ENCODE data around the gene NADSYN1.

Gene NADSYN1

DNA sequence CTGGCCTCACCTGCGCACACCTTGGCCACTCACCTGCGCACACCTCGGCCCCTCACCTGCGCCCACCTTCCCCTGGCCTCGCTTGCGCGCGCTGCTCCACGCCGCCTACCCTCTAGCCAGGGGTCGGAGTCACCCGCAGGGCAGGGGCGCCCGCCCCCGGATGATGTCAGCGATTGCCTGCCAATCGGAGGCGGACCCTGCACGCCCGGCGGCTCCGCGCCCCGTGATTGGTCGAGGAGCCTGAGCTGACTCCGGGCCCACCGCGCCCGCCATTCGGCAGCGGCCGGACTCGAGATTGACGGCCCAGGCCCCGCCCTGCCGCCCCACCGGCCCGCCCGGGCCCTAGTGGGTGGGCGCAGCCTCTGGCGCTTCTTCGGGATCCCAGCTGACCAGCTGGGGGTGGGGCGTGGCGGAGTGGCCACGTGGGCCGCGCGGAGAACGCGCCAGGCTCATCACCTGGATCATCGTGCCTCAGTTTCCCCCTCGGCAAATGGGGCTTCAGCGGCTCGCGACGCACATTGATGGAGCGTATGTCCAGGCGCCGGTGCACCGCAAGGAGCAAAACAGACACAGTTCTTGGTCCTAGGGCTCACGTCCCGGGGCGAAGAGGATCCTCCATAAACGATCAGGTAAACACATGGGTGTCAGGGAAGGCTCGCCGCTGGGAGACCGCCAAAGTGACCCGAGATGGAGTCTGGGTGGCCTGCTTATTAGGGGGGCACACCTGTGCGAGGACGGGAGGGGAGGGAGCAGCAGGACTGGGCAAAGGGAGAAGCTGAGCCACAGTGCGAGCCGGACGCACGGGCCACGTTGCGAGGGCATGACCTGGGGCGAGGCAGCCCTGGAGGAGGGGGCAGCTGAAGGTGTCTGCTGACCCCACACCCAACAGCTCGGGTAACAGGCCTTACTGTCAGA is 4.5 kb upstream of the NADSYN1 start, which contains the start of gene DHCR7:
Gene DHCR7, minus strand, starts transcription at position 137 of the 915 bp plus-strand sequence. CDS start 3,441 bp downstream, outside the sequence.
- TF ChIP-seq, protein P1, sequence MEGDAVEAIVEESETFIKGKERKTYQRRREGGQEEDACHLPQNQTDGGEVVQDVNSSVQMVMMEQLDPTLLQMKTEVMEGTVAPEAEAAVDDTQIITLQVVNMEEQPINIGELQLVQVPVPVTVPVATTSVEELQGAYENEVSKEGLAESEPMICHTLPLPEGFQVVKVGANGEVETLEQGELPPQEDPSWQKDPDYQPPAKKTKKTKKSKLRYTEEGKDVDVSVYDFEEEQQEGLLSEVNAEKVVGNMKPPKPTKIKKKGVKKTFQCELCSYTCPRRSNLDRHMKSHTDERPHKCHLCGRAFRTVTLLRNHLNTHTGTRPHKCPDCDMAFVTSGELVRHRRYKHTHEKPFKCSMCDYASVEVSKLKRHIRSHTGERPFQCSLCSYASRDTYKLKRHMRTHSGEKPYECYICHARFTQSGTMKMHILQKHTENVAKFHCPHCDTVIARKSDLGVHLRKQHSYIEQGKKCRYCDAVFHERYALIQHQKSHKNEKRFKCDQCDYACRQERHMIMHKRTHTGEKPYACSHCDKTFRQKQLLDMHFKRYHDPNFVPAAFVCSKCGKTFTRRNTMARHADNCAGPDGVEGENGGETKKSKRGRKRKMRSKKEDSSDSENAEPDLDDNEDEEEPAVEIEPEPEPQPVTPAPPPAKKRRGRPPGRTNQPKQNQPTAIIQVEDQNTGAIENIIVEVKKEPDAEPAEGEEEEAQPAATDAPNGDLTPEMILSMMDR (IDR thresholded peaks at IDR 0.05; ENCODE audit: borderline replicate concordance, control extremely low read depth, extremely low read depth, insufficient read depth, missing control alignments): no peak
- peak; percentile 99 for DNase-seq (ENCODE audit: low spot score)
- in situ Hi-C loops (cut with MboI; ENCODE audit: low sequenced_read_pairs, unreplicated experiment): no loop called here

DNA sequence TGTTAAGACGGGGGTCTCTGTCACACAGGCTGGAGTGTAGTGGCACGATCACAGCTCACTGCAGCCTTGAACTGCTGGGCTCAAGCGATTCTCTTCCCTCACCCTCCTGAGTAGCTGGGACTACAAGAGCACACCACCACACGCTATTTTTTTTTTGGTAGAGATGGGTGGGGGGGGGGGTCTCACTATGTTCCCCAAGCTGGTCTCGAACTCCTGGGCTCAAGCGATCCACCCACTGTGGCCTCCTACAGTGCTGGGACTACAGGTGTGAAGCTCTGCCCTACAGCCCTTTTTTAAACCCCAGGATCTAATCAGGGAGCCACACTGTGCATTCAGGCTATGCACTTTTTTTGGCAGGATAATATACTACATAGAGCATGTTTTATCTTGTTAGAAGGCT is 3.4 kb upstream of the NADSYN1 start:
- in situ Hi-C loops (cut with MboI; ENCODE audit: low sequenced_read_pairs, unreplicated experiment): no loop called here
- DNase-seq (ENCODE audit: low spot score): no peak
- TF ChIP-seq, protein P1 (IDR thresholded peaks at IDR 0.05; ENCODE audit: borderline replicate concordance, control extremely low read depth, extremely low read depth, insufficient read depth, missing control alignments): no peak

DNA sequence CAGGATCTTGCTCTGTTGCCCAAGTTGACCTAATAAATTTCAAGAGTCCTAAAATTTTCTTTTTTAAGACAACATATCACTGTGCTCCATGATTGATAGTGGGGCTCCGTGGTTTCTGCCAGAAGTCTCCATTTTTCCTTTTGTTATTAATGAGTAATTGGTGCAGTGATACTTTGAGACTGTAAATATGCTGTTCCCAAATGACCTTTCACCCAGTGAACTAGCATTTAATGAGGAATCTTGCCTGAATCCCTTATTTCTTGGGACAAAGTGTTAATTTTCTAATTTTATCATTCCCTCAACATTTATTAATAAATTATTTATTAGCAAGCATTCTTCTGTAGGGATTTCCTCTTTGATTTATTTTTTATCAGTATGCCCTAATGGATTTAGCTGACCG is 2.5 kb upstream of the NADSYN1 start:
- in situ Hi-C loops (cut with MboI; ENCODE audit: low sequenced_read_pairs, unreplicated experiment): no loop called here
- TF ChIP-seq, protein P1 (IDR thresholded peaks at IDR 0.05; ENCODE audit: borderline replicate concordance, control extremely low read depth, extremely low read depth, insufficient read depth, missing control alignments): no peak
- DNase-seq (ENCODE audit: low spot score): no peak

DNA sequence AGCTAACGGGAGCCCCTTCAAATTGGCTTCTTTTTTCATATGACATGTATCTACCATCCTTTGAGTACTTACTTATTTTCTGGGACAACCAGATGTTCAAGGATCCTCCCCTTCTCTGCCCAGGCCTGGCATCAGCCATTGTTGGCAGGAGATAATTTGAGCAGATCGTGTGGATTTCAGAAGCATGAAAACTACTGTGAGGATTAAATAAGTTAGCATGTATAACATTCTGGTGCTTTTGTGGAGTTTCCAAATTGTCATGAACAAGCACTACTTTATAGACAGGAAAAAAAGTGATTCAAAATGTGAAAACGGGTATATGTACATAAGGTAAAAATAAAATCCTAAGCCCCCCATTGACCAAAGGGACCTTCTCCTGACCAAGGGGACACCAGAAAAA is 2.1 kb upstream of the NADSYN1 start:
- DNase-seq (ENCODE audit: low spot score): no peak
- TF ChIP-seq, protein P1 (IDR thresholded peaks at IDR 0.05; ENCODE audit: borderline replicate concordance, control extremely low read depth, extremely low read depth, insufficient read depth, missing control alignments): no peak
- in situ Hi-C loops (cut with MboI; ENCODE audit: low sequenced_read_pairs, unreplicated experiment): no loop called here

DNA sequence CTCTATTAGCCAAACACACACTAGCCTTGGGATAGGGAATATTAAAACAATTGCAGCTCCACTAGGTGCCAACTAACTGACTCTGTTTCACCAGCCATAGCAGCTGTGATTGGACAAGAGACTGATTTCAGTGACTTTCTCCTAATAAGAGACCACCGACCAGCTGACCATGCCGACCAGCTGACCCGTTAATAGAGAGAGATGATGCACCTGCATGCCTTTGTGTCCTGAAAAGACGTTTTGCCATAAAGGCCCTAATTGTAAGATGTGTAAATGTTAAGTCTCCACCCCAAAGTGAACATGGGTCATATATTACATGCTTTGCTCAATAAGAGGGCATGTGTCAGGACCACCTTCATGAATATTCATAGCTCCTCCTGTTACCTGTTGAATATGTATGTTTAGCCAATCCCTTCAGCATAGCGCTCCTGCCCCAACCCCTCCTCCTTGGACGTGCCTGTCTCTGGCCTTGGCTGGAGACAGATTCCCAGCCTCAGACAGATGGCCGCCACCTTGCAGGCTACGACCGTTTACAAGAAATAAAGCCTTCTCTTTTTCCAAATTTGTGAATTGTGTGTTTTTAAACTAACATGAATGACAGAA is 1.3 kb upstream of the NADSYN1 start:
- in situ Hi-C loops (cut with MboI; ENCODE audit: low sequenced_read_pairs, unreplicated experiment): no loop called here
- no peak for DNase-seq (ENCODE audit: low spot score)
- TF ChIP-seq, protein P1 (IDR thresholded peaks at IDR 0.05; ENCODE audit: borderline replicate concordance, control extremely low read depth, extremely low read depth, insufficient read depth, missing control alignments): no peak

DNA sequence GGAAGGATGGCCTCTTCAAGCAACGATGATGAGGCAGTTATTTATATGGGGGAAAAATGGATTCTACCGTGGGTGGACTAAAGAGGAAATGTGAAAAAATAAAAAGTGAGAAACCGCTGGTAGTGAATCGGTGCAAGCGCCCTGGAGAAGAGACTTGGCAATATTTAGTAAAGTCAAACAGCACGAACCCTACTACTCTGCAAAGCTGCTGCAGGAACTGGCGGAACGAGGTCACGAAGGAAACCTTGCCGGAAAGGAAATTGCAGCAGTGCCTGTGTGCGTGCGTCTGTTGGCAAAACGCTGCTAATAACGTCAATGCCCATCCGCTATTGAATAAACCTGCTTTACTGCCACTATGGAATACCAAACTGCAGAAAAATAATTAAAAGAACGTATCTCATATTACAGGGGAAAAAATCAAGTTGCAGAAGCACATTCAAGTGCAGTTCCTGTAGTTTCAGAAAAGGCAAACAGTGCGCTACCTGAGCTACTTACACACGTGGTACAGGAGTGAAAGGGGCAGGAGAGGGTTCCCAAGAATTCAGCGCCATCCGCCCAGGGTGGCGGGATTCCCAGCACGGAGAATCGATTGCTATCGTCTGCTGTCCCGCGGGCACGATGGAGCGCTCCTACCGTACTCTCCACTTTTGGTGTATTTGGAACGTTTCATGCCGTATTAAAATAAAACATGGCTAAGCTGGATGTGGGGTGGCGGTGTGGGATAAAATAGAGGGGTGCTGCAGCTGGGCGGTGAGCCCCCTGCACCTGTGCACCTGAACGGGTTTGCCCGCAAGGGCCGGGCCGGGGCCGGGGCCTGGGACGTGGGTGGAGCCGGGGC is 585 bp upstream of the NADSYN1 start:
- no peak for DNase-seq (ENCODE audit: low spot score)
- TF ChIP-seq, protein P1 (IDR thresholded peaks at IDR 0.05; ENCODE audit: borderline replicate concordance, control extremely low read depth, extremely low read depth, insufficient read depth, missing control alignments): no peak
- in situ Hi-C loops (cut with MboI; ENCODE audit: low sequenced_read_pairs, unreplicated experiment): no loop called here
